HEK293 (cell line): ENCODE measurements around the gene TTLL1.
A peak's percentile ranks its signal among the peaks of the same experiment; 100 is the strongest.

Experiments
- CTCF ChIA-PET: fragments of 350-600 bp; formaldehyde crosslinking; extraction: SDS; loops from one replicate; lab custom pipeline; 2021; ENCODE audit warnings: antibody characterized with exemption; lab: Yijun Ruan, JAX
- POLR2A ChIA-PET: fragments of 300-600 bp; formaldehyde crosslinking; extraction: SDS; loops from one replicate; lab custom pipeline; 2020; ENCODE audit warnings: antibody characterized with exemption, inconsistent platforms; lab: Yijun Ruan, JAX
- H3K27ac ChIP-seq: fragments of 200-500 bp; sonication (Bioruptor generic); 2 replicates; pipeline ENCODE4 v1.5.1; 2014; ENCODE audit warnings: low read depth, low read length, control low read depth, inconsistent platforms; ENCODE audit errors: extremely low read depth
- H3K36me3 ChIP-seq, 2 experiments: fragments of 200-500 bp in 1 of 2; sonication (Bioruptor generic) in 1 of 2; 1 replicate in 1 of 2; 2 replicates in 1 of 2; pipeline ENCODE4 v1.5.1; 2014 to 2017; ENCODE audit warnings: inconsistent platforms in 2 of 2, low read length in 2 of 2; ENCODE audit not compliant: control insufficient read depth in 2 of 2, insufficient read depth in 1 of 2
- H3K4me1 ChIP-seq: fragments of 200-500 bp; sonication (Bioruptor generic); 2 replicates; pipeline ENCODE4 v1.5.1; 2014; ENCODE audit warnings: mild to moderate bottlenecking, low read length, inconsistent platforms; ENCODE audit not compliant: control insufficient read depth, insufficient read depth
- H3K4me3 ChIP-seq: 2 replicates; pipeline ENCODE4 v1.5.1; 2011; ENCODE audit warnings: low read depth, mild to moderate bottlenecking, control low read depth, low read length, moderate library complexity
- H3K9me3 ChIP-seq: fragments of 200-500 bp; sonication (Bioruptor generic); 2 replicates; pipeline ENCODE4 v1.5.1; 2014; ENCODE audit warnings: low read depth, low read length, inconsistent platforms; ENCODE audit not compliant: control insufficient read depth, insufficient read depth
- GLIS1 ChIP-seq: fragments of 450-650 bp; formaldehyde crosslinking; IDR thresholded peaks from 2 replicates; pipeline ENCODE4 v1.5.1; 2016; ENCODE audit warnings: missing biosample characterization, missing genetic modification characterization
- GLIS2 ChIP-seq: fragments of 450-650 bp; formaldehyde crosslinking; IDR thresholded peaks from 2 replicates; pipeline ENCODE4 v1.5.1; 2016; ENCODE audit warnings: missing biosample characterization, missing genetic modification characterization
- HOXD13 ChIP-seq: sonication (generic); formaldehyde crosslinking; IDR thresholded peaks from 2 replicates; pipeline ENCODE4 v1.8.0; 2022; ENCODE audit warnings: missing genetic modification reagents, borderline replicate concordance
- OSR2 ChIP-seq: fragments of 450-650 bp; formaldehyde crosslinking; IDR thresholded peaks from 2 replicates; pipeline ENCODE4 v1.5.1; 2016; ENCODE audit warnings: missing biosample characterization, missing genetic modification characterization
- YY1 ChIP-seq: fragments of 450-650 bp; formaldehyde crosslinking; IDR thresholded peaks from 2 replicates; pipeline ENCODE4 v1.5.1; 2018; ENCODE audit warnings: missing biosample characterization, missing genetic modification characterization
- ZBTB8A ChIP-seq: fragments of 450-650 bp; formaldehyde crosslinking; IDR thresholded peaks from 2 replicates; pipeline ENCODE4 v1.5.1; 2016; ENCODE audit warnings: missing biosample characterization, missing genetic modification characterization
- ZFHX2 ChIP-seq: fragments of 450-650 bp; formaldehyde crosslinking; conservative IDR thresholded peaks from 2 replicates; pipeline ENCODE4 v1.5.1; 2016; ENCODE audit warnings: missing biosample characterization, missing genetic modification characterization
- ZIC2 ChIP-seq: fragments of 450-650 bp; formaldehyde crosslinking; IDR thresholded peaks from 2 replicates; pipeline ENCODE4 v1.5.1; 2016; ENCODE audit warnings: missing biosample characterization, missing genetic modification characterization
- ZNF169 ChIP-seq: fragments of 450-650 bp; formaldehyde crosslinking; IDR thresholded peaks from 2 replicates; pipeline ENCODE4 v1.5.1; 2016; ENCODE audit warnings: missing biosample characterization, missing genetic modification characterization
- ZNF19 ChIP-seq: fragments of 450-650 bp; formaldehyde crosslinking; IDR thresholded peaks from 2 replicates; pipeline ENCODE4; 2016; ENCODE audit warnings: missing biosample characterization, missing genetic modification characterization, low read depth
- ZNF266 ChIP-seq: fragments of 450-650 bp; formaldehyde crosslinking; IDR thresholded peaks from 2 replicates; pipeline ENCODE4 v1.5.1; 2016; ENCODE audit warnings: missing biosample characterization, missing genetic modification characterization, low read depth
- ZNF341 ChIP-seq: fragments of 450-650 bp; formaldehyde crosslinking; IDR thresholded peaks from 2 replicates; pipeline ENCODE4; 2016; ENCODE audit warnings: low read depth, missing biosample characterization, missing genetic modification characterization
- ZNF391 ChIP-seq: fragments of 450-650 bp; formaldehyde crosslinking; IDR thresholded peaks from 2 replicates; pipeline ENCODE4 v1.5.1; 2016; ENCODE audit warnings: low read depth, missing biosample characterization, missing genetic modification characterization, borderline replicate concordance
- ZNF514 ChIP-seq: fragments of 450-650 bp; formaldehyde crosslinking; IDR thresholded peaks from 2 replicates; pipeline ENCODE4 v1.5.1; 2016; ENCODE audit warnings: missing biosample characterization, missing genetic modification characterization
- ZNF555 ChIP-seq: fragments of 450-650 bp; formaldehyde crosslinking; conservative IDR thresholded peaks from 2 replicates; pipeline ENCODE4 v1.5.1; 2017; ENCODE audit warnings: missing biosample characterization, mild to moderate bottlenecking, missing genetic modification characterization, inconsistent platforms
- ZNF596 ChIP-seq: fragments of 450-650 bp; IDR thresholded peaks from 2 replicates; pipeline ENCODE4 v1.5.0; 2018; ENCODE audit warnings: missing biosample characterization, mild to moderate bottlenecking, missing genetic modification characterization, moderate library complexity
- ZNF600 ChIP-seq: fragments of 450-650 bp; formaldehyde crosslinking; IDR thresholded peaks from 2 replicates; pipeline ENCODE4 v1.5.1; 2016; ENCODE audit warnings: missing biosample characterization, missing genetic modification characterization
- ZNF777 ChIP-seq: fragments of 450-650 bp; formaldehyde crosslinking; IDR thresholded peaks from 2 replicates; pipeline ENCODE4 v1.5.1; 2017; ENCODE audit warnings: missing biosample characterization, missing genetic modification characterization, borderline replicate concordance
- TF ChIP-seq, protein P1 (sequence below): fragments of 450-650 bp; formaldehyde crosslinking; IDR thresholded peaks from 2 replicates; pipeline ENCODE4 v1.5.1; 2016; ENCODE audit warnings: missing biosample characterization, missing genetic modification characterization, low read depth
- TF ChIP-seq, protein P2 (sequence below): fragments of 450-650 bp; formaldehyde crosslinking; IDR thresholded peaks from 2 replicates; pipeline ENCODE4 v1.5.1; 2016; ENCODE audit warnings: missing biosample characterization, missing genetic modification characterization
- TF ChIP-seq, protein P3 (sequence below): IDR thresholded peaks from 2 replicates; pipeline ENCODE4 v1.6.1; 2011; ENCODE audit warnings: mild to moderate bottlenecking, low read depth, low read length, borderline replicate concordance
- TF ChIP-seq, protein P4 (sequence below): fragments of 450-650 bp; formaldehyde crosslinking; conservative IDR thresholded peaks from 2 replicates; pipeline ENCODE4 v1.5.1; 2016; ENCODE audit warnings: low read depth, missing biosample characterization, missing genetic modification characterization
- TF ChIP-seq, protein P5 (sequence below): fragments of 450-650 bp; formaldehyde crosslinking; IDR thresholded peaks from 2 replicates; pipeline ENCODE4 v1.5.1; 2016; ENCODE audit warnings: missing biosample characterization, missing genetic modification characterization
- TF ChIP-seq, protein P6 (sequence below): fragments of 450-650 bp; formaldehyde crosslinking; IDR thresholded peaks from 2 replicates; pipeline ENCODE4 v1.5.1; 2016; ENCODE audit warnings: missing biosample characterization, missing genetic modification characterization

Gene TTLL1

DNA sequence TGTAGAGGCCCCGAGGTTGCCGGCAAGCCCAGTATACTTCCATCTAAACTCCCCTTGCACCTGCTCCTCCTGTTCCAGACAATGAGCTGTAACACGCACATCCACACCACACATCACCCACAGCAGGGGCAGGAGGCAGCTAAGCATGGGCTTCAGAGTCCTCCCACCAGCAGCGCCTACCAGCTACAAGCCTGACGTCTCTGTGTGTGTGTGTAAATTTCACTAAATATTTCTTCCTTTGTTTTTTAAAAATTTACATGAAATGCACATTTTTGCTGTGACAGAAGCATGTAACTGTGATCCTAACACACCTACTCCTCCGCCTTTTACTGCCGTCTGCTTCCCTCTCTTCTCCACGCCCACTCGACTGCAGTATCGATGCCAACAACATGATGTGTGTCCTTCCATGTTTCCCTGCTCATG is 44.9 kb downstream of the TTLL1 start (continued):
- TF ChIP-seq, protein P1, sequence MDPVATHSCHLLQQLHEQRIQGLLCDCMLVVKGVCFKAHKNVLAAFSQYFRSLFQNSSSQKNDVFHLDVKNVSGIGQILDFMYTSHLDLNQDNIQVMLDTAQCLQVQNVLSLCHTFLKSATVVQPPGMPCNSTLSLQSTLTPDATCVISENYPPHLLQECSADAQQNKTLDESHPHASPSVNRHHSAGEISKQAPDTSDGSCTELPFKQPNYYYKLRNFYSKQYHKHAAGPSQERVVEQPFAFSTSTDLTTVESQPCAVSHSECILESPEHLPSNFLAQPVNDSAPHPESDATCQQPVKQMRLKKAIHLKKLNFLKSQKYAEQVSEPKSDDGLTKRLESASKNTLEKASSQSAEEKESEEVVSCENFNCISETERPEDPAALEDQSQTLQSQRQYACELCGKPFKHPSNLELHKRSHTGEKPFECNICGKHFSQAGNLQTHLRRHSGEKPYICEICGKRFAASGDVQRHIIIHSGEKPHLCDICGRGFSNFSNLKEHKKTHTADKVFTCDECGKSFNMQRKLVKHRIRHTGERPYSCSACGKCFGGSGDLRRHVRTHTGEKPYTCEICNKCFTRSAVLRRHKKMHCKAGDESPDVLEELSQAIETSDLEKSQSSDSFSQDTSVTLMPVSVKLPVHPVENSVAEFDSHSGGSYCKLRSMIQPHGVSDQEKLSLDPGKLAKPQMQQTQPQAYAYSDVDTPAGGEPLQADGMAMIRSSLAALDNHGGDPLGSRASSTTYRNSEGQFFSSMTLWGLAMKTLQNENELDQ (tag by site-specific recombination): no peak
- TF ChIP-seq ZNF596 (tag by site-specific recombination): no peak
- TF ChIP-seq ZNF777: no peak
- no peak for TF ChIP-seq ZNF555 (tag by site-specific recombination)
- peak; percentile 78 for TF ChIP-seq ZFHX2 (tag by site-specific recombination)
- TF ChIP-seq, protein P2, sequence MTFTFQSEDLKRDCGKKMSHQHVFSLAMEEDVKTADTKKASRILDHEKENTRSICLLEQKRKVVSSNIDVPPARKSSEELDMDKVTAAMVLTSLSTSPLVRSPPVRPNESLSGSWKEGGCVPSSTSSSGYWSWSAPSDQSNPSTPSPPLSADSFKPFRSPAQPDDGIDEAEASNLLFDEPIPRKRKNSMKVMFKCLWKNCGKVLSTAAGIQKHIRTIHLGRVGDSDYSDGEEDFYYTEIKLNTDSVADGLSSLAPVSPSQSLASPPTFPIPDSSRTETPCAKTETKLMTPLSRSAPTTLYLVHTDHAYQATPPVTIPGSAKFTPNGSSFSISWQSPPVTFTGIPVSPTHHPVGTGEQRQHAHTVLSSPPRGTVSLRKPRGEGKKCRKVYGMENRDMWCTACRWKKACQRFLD (tag by site-specific recombination): no peak
- TF ChIP-seq, protein P3, sequence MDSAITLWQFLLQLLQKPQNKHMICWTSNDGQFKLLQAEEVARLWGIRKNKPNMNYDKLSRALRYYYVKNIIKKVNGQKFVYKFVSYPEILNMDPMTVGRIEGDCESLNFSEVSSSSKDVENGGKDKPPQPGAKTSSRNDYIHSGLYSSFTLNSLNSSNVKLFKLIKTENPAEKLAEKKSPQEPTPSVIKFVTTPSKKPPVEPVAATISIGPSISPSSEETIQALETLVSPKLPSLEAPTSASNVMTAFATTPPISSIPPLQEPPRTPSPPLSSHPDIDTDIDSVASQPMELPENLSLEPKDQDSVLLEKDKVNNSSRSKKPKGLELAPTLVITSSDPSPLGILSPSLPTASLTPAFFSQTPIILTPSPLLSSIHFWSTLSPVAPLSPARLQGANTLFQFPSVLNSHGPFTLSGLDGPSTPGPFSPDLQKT: no peak

DNA sequence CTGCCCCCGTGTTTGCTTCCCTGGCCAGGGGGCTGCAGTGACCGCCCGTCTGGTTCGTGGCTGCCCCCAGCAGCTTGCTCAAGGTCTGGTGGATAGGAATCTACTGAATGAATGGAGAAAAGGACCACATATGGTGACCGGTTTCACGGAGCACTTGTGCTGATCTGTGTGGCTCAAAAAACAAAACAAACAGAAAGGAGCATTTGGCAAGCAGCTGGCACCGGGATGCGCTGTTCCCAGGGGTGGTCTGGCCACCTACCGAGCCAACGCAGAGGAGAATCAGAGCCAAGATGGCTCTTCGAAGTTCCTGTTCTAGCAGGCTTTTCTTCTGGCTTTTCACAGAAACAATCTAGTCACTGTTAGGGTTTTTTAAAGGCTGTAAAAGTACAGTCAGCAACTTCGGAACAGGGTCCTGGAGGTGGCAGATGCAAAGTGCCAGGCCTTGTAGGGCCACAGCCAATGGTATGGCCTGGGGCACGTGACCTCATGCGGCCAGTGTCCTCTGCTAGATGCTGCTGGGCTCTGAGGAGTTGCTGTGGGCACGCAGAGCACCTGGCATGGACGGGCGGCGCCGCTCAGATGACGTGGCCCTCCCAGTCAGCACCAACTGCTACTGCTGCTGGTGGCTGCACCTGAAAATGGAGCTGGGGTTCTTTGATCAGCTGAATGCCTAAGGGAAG is 47.0 kb downstream of the TTLL1 start:
- Histone ChIP-seq H3K4me1 (no peaks in the 10 kb centered on the region), H3K4me3 (no peak overlapping the region), H3K36me3 (no peaks in the 10 kb centered on the region), H3K27ac (no peak overlapping the region), H3K9me3 (no peaks in the 10 kb centered on the region)
- ChIA-PET CTCF (interaction anchor here (2.5 kb wide), 1 partner anchor 18 kb away, joined by 10 read pairs; no protein-coding TSS in a partner anchor), POLR2A (no interaction called here)
- TF ChIP-seq GLIS1 (tag by site-specific recombination): peak; percentile 93
- TF ChIP-seq ZNF341 (tag by site-specific recombination): peak; percentile 62
- TF ChIP-seq, protein P4, sequence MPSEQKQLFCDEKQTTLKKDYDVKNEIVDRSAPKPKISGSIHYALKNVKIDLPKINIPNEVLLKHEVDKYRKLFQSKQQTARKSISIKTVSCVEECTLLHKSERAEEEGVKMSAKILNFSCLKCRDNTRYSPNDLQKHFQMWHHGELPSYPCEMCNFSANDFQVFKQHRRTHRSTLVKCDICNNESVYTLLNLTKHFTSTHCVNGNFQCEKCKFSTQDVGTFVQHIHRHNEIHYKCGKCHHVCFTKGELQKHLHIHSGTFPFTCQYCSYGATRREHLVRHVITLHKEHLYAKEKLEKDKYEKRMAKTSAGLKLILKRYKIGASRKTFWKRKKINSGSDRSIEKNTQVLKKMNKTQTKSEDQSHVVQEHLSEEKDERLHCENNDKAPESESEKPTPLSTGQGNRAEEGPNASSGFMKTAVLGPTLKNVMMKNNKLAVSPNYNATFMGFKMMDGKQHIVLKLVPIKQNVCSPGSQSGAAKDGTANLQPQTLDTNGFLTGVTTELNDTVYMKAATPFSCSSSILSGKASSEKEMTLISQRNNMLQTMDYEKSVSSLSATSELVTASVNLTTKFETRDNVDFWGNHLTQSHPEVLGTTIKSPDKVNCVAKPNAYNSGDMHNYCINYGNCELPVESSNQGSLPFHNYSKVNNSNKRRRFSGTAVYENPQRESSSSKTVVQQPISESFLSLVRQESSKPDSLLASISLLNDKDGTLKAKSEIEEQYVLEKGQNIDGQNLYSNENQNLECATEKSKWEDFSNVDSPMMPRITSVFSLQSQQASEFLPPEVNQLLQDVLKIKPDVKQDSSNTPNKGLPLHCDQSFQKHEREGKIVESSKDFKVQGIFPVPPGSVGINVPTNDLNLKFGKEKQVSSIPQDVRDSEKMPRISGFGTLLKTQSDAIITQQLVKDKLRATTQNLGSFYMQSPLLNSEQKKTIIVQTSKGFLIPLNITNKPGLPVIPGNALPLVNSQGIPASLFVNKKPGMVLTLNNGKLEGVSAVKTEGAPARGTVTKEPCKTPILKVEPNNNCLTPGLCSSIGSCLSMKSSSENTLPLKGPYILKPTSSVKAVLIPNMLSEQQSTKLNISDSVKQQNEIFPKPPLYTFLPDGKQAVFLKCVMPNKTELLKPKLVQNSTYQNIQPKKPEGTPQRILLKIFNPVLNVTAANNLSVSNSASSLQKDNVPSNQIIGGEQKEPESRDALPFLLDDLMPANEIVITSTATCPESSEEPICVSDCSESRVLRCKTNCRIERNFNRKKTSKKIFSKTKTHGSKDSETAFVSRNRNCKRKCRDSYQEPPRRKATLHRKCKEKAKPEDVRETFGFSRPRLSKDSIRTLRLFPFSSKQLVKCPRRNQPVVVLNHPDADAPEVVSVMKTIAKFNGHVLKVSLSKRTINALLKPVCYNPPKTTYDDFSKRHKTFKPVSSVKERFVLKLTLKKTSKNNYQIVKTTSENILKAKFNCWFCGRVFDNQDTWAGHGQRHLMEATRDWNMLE (tag by site-specific recombination): no peak
- no peak for TF ChIP-seq ZNF19 (tag by site-specific recombination)
- no peak for TF ChIP-seq ZNF266
- no peak for TF ChIP-seq ZBTB8A (tag by site-specific recombination)
- no peak for TF ChIP-seq ZNF600 (tag by site-specific recombination)
- TF ChIP-seq ZNF514 (tag by site-specific recombination): no peak
- TF ChIP-seq OSR2 (tag by site-specific recombination): no peak
- no peak for TF ChIP-seq ZNF391
- TF ChIP-seq ZNF169 (tag by site-specific recombination): no peak
- TF ChIP-seq HOXD13 (CRISPR knock-in tag): no peak
- TF ChIP-seq GLIS2 (tag by site-specific recombination): 0 out of 2 replicates have a peak, but pooled peaks have one; percentile 36
- TF ChIP-seq, protein P5, sequence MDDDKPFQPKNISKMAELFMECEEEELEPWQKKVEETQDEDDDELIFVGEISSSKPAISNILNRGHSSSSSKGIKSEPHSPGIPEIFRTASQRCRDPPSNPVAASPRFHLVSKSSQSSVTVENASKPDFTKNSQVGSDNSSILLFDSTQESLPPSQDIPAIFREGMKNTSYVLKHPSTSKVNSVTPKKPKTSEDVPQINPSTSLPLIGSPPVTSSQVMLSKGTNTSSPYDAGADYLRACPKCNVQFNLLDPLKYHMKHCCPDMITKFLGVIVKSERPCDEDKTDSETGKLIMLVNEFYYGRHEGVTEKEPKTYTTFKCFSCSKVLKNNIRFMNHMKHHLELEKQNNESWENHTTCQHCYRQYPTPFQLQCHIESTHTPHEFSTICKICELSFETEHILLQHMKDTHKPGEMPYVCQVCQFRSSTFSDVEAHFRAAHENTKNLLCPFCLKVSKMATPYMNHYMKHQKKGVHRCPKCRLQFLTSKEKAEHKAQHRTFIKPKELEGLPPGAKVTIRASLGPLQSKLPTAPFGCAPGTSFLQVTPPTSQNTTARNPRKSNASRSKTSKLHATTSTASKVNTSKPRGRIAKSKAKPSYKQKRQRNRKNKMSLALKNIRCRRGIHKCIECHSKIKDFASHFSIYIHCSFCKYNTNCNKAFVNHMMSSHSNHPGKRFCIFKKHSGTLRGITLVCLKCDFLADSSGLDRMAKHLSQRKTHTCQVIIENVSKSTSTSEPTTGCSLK (tag by site-specific recombination): no peak
- TF ChIP-seq, protein P6, sequence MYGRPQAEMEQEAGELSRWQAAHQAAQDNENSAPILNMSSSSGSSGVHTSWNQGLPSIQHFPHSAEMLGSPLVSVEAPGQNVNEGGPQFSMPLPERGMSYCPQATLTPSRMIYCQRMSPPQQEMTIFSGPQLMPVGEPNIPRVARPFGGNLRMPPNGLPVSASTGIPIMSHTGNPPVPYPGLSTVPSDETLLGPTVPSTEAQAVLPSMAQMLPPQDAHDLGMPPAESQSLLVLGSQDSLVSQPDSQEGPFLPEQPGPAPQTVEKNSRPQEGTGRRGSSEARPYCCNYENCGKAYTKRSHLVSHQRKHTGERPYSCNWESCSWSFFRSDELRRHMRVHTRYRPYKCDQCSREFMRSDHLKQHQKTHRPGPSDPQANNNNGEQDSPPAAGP (tag by site-specific recombination): no peak
- TF ChIP-seq YY1 (tag by site-specific recombination): no peak
- TF ChIP-seq ZIC2: peak; percentile 95
- TF ChIP-seq, all 188 proteins: peak for 4
